T-helper 2 cell treated with Interferon-gamma antibody and Interleukin-4, amounts not matched to agents 100 ng/mL and 5 ng/mL, for 36 hours (primary cell): Measurements from ENCODE around the gene CCDC93. TPM values are rescaled to one million over a fixed set of nuclear protein-coding genes. Genes with fewer than 3 reads are reported as not detected.

Experiments
- intact Hi-C: fragments of 100-400 bp; cut with micrococcal nuclease; formaldehyde crosslinking; loops from one replicate; pipeline ENCODE4 v1.15.1; 2023
- total RNA-seq: library from RNA; stranded (reverse); gene quantifications from 2 replicates; pipeline ENCODE4 v1.2.3, GENCODE V29; 2022

CCDC93 gene
- total RNA-seq, 1 donor from 2014 or later, result 31.8 TPM

DNA sequence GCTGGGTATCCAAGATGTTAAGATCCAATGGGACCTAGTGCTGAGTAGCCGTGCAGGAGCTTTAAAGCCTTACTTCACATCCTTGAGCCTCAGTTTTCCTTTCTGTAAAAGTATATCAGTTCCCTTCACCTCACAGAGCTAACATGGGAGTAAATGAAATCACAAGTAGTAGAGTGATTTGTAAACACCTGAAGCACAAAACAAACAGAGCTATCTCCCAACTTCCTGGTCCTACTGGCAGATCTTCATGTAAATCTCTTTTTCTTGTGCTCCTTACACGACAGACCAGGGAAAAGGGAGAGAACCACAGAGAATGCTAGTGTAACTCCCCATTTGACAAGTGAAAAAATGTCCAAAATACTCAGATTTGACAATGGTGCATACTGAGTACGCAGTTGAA lies 17.3 kb downstream of the CCDC93 start:
- intact Hi-C loops, result no loop called here

DNA sequence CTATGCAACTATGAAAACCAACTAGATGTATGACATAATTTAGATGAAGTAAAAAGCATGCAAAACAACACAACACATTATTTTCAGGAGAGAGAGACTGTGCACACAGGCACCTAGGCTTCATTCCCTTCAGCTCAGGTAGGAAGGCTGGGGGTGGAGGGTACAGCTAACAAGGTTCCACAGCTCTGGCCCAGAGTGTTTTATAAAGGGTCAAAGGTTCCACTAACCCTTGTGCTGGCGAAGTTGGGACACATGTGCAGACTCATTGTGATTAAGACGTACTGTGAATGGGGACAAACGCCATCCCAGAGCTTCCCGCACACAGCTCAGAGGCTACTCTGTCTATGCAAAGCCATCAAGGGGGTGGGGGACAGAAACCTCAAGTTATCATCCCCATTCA lies 19.1 kb downstream of the CCDC93 start:
- intact Hi-C loops, result no loop called here

DNA sequence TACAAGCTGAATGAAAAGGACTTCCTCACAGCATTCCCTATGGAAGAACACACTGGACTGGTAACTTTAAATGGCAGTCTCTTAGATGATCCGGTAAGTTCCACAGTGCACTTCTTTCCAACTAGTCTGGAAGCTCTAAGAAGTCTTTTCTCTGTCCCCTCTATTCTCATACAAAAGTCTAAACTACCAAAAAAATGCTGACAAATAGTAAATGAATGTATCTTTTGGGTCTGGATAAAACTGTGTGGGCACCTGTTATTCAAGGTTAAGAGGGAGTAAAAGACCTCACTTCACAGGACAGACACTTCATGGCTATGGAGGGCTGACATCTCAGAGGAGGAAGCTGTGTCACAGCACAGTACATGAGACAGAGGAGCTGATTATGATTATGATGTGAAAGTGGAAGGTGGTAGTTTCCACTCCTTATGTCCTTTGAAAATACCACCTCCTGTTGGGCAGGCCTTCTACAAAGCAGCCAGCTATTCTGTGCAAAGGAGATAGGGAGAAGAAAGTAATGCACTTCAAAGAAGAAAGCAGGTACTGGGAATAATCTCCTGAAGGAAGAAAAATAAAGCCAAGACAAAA lies 23.9 kb downstream of the CCDC93 start:
- intact Hi-C loops, result no loop called here

DNA sequence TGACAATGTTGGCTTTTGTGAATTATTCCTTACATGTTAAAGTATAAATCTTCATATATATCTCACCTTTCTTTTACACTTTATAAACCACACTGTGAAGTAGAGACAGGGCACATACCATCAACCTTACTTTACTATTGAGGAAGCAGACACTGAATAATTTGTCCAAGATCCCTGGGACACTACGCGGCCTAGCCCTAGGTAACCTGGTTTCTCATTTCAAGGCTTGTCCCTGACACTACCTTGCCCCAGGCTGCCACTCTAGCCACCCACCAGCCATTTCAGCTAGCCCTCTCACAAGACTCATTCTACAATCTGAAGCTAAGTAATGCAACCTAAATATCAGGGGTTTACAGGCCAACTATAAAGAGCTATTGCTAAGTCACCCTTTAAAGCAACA lies 26.7 kb downstream of the CCDC93 start:
- intact Hi-C loops, result no loop called here

DNA sequence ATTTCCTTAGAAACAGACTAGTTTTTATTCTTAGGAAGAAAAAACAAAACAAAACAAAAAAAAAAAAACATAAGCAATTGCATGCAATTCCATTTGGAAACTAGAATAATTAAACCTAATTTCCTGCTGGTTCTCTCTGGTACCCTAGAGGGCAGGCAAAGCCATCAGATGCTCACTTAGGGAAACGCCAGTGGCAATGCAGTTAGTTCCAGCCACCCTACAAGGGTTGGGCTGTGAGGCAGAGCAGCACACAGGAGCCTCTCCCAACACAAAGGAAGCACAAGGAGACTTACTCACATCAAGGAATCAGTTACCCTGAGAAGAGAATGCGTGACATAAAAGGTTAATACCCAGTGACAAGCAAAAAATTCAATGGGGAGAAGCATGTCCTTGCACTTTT lies 28.8 kb downstream of the CCDC93 start:
- intact Hi-C loops, result no loop called here

DNA sequence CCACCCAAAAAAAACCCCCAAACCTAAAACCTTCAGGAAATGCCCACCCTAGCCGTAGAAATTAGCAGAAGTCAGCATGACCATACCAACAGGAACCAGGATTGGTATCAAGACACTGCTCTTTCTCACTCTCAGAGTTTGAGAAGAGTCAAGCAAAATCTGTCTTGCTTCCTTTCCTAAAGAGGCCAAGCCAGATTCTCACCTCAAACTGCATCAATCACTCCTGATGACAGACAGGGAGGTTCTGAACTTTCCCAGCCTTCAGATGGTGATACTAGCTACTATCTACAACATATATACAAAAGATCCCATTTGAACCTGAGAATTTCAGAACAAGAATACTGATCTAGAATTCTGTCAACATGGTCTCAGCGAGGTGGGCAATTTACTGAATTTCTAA lies 29.7 kb downstream of the CCDC93 start:
- intact Hi-C loops, result no loop called here

DNA sequence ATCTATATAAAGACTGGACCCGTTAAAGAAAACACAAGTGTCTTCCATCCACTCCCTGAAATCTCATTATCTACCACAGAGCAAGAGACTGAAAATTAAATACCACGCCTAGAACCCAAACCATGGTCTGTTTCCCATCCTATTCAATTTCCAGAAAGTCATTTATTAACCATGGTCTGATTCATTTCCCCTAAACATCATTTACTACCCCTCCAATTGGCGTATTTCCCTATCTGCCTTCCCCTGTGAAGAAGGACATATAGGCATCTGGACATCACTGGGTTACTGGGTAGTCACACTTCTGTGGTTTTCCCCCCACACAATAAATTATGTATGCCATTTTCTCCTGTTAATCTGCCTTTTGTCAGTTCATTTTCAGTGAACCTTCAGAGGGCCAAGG lies 30.8 kb downstream of the CCDC93 start:
- intact Hi-C loops, result no loop called here

DNA sequence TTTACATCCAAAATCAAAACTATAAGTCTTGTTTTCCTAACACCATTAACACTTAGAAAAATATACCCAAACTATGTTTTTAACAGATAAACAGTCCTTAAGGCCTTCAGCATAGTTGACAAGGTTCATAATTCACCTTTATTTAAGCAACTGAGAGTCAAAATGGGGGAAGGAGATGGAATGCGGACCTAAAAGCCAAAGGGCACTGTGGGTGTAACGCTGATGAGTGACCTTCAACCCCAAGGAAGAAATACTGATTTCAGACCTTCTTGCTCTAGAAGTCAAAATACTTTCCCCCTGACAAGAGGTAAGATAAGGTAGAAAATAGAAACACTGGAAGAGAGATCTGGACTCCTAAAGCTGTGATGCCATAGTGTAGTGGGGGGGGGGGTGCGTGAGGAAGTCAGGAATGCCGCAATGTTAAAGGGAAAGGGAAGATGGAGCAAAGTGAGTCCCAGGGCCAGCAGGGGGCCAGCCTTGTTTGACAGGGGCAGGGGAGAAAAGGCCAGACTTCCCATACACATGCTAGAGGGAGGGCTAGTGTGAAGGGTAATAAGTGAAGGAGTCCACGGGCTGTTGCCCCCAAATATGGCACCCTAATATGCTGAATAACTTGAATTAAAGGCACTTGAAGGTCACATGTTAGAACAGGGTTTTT lies 31.4 kb downstream of the CCDC93 start:
- intact Hi-C loops, result no loop called here

DNA sequence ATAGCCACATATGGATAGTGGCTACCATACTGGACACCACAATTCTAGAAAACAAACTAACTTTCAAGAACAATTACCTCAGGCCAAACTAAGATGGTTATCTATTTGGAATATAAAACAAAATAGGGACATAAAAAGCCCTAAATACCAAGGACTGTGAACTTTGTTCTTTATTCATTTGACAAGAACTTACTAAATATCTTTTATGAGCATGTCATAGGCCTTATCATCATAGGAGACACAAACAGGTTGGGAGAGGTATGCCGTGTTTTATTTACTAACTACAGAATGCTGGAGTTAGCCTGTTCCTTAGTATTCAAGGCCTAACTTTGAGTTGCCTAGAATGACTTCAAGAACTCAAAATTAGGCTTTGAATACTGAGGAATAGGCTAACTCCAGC lies 32.1 kb downstream of the CCDC93 start:
- intact Hi-C loops, result no loop called here

DNA sequence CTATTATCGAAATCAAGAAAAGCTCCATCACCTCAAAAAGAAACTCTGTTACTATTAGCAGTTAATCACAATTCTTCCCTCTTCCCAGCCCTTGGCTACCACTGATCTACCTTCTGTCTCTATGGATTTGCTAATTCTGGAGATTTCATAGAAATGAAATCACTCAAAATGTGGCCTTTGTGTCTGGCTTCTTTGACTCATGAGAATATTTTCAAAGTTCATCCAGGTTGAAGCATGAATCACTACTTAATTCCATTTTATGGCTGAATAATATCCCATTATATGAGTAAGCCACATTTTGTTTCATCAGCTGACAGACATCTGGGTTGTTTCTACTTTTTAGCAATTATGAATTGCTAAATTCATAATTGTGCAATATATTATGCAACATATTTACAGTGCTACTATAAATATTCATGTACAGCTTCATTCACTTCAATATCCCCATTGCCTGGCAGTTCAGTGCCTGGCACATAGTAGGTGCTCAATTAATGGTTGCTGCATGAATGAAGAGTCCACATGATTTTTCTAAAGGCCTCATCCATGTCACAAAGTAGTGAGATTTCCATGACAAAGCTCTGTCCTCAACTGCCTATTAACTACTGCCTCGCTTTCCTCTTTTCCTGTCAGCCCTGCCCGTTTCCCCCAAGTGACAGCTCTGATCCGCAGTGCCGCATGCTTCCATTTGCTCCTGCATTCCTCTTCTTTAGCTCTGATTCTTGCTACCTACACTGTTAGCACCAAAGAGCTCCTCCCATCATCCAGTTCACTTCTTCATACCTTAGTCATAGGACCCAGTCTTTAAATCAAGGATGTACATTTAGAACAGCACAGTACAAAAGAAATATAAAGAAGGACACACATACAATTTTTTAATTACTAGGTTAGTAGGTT lies 32.8 kb downstream of the CCDC93 start:
- intact Hi-C loops, result no loop called here

DNA sequence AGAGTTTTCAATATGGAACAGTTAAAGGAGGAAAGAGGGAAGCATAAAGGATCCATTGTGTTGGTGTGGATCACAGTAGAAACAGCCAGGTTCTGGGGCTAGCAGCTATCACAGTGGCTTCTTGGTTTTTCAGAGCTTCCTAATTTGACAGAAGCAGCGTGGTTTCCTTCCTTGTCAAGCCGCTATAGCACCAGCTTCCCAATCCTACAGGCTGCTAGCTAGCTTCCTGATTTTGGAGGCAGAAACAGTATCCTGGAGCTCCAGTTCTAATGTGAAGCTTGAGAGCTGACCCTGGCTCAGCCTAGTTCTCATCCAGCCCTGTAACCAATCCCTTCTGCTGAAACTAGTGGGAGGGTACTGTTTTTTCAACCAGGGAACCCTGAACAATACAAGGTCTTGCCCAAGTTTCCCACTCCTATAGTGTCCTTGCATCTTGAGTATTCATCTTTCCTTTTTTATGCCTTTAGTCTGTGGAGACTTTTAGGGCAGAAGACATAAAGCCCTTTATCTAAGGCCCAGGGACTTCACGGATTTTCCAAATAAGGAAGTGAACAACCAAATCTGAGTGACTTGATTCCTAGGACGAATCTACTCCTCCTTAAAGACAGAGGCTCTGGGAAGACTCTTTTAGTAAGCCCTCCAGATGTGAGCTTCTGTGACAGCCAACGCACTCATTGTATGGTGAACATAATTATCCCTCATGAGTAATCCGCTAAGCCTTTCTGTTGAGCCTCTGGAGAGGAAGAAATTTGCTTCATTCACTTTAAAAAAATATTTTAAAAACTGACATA lies 33.8 kb downstream of the CCDC93 start:
- intact Hi-C loops, result no loop called here

DNA sequence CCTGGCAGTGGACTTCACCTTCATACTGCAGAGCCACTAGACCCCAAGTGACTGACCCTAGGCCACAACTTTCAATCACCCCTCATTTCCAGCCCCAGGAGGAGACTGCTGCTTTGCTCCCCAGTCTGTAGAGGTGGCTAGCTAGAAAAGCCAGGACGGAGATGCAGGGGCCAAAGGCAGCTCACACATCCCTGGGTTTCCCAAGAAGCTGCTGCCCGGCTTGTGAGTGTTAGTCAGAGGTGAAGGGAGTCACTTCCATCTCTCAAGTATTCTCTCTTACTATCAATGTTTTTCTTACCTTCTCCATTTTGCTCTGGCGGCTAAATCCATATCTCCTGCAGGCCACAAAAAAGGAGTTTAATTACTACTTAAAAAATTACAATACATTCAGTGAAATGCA lies 36.2 kb downstream of the CCDC93 start:
- intact Hi-C loops, result no loop called here

DNA sequence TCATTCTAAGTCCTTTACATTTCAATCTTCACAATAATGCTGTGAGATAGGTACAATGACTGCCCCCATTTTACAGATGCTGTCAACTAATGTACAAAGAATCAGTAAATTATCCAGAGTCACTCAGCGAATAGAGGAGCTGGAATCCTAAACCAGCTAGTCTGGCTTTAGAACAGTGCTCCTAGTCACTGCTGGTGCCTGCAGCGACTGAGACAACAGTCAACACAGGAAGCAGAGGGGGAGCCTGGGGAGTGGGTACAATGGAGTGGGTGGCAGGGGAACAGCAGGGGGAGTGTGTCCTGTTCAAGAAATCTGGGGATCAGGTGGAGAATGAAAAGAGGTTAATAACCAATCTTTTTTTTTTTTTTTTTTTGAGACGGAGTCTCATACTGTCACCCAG lies 37.3 kb downstream of the CCDC93 start:
- intact Hi-C loops, result no loop called here

DNA sequence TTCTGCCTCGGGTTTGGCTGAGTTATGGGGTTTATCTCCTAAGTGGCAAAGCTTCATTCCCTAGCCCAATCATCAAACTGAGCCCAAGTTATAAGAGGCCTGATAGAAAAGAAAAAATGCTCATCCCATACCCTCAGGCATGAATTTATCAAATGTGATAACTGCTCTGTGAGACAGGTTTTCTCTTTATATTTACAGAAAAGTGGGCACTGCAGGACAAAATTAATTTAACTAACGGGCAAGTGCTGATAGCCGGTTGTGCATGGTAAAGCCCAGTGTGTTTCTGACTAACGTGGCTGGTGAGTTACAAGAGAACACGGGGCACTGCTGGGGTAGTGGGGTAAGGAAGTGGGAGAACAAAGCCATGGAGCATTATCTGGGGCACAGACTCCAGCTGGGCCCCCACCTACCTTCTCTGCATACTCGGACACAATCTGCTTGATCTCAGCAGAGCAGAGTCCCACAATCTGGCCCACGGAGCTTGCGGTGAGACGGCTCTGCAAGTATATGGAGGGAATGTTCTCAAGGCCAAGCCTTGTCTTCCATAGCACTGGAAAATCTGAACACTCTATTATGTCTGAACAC lies 40.3 kb downstream of the CCDC93 start:
- intact Hi-C loops, result no loop called here

DNA sequence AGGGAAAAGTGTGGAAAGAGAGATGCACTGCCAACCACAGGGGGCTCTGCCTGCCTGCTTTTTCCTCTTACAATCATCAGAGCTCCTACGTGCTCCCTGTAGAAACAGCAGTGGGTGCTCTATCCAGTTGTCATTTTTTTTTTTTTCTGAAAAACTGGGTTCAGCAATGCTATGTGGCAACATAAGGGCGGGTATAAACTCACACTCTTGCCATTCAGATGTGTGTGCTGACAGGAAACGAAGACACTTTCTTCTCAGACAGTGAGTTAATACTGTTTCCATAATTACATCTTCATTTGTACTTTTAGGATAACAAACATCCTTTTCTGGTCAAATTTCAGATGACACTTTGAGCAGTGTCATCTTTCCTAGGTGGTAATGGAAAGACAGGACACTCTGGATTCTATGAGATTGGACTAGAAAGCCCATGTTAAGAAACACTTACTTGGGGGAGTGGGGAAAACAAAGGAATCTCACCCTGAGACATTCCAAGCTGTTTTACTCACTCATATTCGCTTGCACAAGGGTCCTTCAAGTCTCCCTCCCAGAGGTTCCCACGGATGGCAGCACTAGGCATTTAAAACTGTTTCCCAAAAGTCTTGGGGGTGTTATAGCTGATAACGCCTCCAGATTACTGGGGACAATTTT lies 41.3 kb downstream of the CCDC93 start:
- intact Hi-C loops, result no loop called here

DNA sequence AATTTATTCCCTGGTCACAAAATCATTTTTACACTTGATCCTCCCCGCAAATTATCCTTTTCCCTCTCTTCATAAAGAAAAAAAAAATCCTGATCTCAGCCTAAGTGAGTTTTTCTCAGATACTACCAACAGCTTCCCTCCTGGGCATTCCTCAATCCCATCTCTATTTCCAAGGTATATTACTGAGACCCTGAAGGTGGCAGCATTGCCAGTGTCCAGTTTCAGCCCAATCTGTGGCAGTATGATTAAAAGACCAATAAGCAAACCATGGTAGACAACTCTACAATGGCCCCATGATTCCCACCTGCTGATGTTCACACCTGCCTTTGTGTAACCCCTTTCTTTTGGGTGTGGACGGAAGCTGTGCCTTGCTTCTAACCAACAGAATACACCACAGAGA lies 45.1 kb downstream of the CCDC93 start:
- intact Hi-C loops, result no loop called here

DNA sequence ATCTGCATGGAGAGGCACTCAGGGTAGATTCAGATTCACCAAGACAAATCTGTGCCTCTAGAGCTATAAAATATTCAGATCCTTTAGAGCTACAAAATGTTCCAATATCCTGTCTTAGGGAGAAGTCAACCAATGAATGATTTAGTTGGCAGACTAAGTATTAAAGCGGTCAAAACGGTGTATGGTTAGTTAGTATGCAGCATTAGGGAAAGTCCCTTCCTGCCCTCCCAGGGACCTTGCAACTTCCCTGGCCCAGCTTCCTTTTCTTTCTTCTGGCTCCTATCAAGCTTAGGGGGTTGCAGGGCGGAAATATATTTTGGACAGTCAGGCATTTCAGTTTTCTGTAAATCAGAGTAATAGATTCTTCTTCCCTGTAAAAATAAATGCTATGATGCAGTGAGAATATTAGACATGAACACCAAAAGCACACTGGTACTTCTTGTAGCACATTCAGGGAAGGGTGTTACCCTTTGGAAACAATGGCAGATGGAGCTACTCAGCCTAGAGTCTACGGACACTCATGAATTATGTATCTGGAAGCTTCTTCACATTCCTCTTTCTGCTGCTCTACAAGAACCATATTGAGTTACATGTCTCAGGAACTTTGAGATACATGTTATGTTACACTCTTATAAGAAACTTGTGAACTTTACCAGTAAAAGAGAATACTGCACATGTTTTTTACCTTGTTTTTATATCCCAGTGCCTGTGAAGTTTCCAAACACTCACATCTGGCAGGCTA lies 45.7 kb downstream of the CCDC93 start:
- intact Hi-C loops, result no loop called here

DNA sequence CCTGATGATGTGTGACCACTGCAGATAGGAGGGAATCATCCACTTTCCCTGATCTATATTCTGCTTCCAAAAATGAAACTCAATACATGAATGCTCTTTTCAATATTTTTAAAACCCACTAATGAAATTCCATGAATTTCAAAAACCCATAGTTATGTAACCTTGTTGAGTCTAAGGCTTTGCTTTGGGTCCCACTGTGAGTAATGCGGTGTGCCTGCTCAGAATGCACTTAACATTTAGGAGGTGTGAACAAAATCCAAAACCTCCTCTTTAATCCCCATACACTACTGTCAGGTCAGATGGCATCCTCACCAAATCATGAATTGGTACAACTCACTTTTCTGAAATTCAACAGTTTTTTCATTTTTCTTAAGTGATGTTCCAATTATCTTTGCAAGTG lies 50.4 kb downstream of the CCDC93 start:
- intact Hi-C loops, result no loop called here

DNA sequence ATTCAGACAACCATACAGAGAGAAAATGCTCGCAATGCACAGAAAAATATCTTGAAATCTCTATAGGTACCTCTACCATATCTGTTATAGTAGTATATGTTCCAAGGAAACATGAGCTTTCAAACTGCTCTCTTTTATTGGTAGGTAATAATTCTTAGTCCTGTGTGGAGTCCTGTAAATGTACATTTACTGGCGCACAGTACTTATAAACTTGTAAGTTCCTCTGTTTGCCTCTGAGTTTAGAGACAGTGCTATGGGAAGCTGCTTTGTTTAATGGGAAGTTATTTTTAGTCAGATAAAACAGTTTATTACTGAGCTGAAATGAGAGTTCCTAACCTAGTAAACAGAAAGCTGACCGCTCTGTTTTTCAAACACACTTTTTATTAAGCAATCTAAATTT lies 52.7 kb downstream of the CCDC93 start:
- intact Hi-C loops, result no loop called here

DNA sequence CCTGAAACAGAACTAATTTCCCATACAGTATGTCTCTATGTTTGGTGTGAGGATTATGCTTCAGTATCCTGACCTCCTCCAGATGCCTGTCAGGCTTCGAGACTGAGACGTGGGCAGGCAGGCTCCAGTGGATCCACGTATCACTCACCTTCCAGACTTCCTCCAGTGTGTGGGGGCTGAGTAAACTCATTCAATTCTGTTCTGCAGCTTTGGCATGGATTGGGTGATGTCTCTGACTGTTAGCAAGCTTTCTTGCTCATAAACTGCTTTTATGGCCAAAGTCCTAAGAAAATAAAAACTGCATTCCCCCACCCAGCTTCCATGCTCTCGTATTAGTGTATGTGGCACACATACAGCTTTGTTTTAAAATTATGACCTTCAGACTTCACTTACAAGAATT lies 53.6 kb downstream of the CCDC93 start:
- intact Hi-C loops, result no loop called here
